GM10248 (cell line): ENCODE results near the gene NSUN2.

Experiments used
- CTCF ChIA-PET: fragments of 300-600 bp; sonication (Branson Sonifier 250); formaldehyde crosslinking; extraction: SDS; loops from one replicate; lab custom pipeline; 2021; ENCODE audit warnings: antibody characterized with exemption; lab: Yijun Ruan, JAX
- POLR2A ChIA-PET: fragments of 350-650 bp; sonication (Branson Sonifier 250); formaldehyde crosslinking; extraction: SDS; loops from one replicate; lab custom pipeline; 2020; ENCODE audit warnings: antibody characterized with exemption; lab: Yijun Ruan, JAX
- DNase-seq: peaks from one replicate; pipeline ENCODE4 v3.0.0; 2012; ENCODE audit errors: extremely low spot score
- TF ChIP-seq, protein P1 (sequence below): IDR thresholded peaks from 2 replicates; pipeline ENCODE4 v1.5.1; 2012; ENCODE audit warnings: mild to moderate bottlenecking, low read depth; ENCODE audit errors: extremely low read depth, missing control alignments, control extremely low read depth

Gene NSUN2

DNA sequence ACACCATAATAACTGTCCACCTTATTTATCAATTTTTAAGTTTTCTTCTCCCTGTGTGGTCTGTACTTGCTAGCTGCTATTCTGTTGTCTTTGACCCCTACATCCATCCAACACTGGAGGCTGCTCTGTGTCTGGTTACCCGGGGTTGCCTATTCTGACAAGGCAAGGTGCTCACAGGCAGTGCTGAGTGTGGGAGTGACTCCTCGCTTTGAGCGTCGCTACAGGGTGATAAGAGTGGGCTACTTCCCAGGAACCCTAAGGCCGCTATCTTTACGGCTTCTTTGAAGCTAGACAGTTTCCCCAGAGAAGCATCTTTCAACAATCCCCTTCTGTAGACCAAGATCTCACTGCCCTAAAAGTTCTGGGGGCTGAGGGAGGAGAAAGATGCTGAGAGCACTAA is 35.3 kb downstream of the NSUN2 start:
- TF ChIP-seq, protein P1, sequence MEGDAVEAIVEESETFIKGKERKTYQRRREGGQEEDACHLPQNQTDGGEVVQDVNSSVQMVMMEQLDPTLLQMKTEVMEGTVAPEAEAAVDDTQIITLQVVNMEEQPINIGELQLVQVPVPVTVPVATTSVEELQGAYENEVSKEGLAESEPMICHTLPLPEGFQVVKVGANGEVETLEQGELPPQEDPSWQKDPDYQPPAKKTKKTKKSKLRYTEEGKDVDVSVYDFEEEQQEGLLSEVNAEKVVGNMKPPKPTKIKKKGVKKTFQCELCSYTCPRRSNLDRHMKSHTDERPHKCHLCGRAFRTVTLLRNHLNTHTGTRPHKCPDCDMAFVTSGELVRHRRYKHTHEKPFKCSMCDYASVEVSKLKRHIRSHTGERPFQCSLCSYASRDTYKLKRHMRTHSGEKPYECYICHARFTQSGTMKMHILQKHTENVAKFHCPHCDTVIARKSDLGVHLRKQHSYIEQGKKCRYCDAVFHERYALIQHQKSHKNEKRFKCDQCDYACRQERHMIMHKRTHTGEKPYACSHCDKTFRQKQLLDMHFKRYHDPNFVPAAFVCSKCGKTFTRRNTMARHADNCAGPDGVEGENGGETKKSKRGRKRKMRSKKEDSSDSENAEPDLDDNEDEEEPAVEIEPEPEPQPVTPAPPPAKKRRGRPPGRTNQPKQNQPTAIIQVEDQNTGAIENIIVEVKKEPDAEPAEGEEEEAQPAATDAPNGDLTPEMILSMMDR, result no peak
- ChIA-PET CTCF (no interaction called here), POLR2A (no interaction called here)
- DNase-seq, result no peak

DNA sequence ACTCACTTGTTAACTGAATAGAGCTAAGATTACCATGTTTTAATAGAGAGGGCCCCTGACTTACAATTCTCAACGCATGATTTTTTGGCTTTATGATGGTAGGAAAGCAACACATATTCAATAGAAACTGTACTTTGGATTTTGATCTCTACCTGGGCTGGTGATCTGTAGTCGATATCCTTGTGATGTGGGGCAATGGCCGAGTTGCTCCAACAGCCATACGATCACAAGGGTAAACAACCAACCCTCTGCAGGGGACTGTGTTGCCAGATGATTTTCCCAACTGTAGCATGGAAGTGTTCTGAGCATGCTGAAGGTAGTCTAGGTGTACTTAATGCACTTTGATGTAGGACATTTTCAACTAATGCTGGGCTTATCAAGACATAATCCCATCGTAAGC is 36.5 kb downstream of the NSUN2 start:
- DNase-seq, result no peak
- TF ChIP-seq, protein P1, result no peak
- ChIA-PET POLR2A (no interaction called here), CTCF (no interaction called here)

DNA sequence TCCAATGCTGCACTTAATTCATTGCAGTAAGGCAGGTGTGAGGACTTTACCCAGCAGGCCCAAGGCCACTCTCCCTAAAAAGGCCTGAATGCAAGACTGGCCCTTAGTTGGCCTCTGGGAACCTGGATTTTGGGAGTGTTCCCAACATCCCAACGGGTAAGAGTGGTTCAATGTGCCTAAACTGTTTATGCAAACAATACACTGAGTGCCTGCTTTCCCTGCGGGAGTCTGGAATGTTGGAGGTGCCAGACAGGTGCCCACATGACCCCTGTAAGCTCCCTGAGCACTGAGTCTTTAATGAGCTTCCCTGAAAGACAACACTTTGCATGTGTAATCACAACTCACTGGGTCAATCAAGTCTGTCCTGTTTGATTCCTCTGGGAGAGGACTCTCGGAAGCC is 37.4 kb downstream of the NSUN2 start:
- CTCF ChIA-PET, result interaction anchor here (1.2 kb wide), 1 partner anchor 23 kb away, joined by 4 read pairs; no protein-coding TSS in a partner anchor
- POLR2A ChIA-PET, result no interaction called here
- DNase-seq, result no peak
- TF ChIP-seq, protein P1, result no peak

DNA sequence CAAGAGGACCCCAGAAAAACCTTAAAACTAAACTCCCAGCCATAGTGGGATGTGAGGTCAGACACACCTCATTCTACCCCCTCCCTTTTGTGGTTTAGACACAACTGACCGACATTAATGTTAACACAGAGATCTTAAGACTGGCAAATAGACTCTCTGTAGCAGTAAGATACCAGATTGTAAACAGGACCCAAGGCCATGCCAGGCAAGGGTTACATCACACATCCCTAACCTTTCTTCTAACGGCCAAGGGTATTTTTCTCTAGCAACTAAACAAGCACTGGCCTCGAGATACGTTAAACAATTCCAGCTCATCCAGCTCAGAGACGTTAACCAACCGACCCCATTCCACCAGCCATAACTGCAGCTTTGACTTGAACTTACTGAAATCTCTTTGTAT is 38.8 kb downstream of the NSUN2 start:
- TF ChIP-seq, protein P1, result no peak
- no peak for DNase-seq
- ChIA-PET CTCF (interaction anchor here (1.2 kb wide), 1 partner anchor 24 kb away, joined by 4 read pairs; no protein-coding TSS in a partner anchor), POLR2A (no interaction called here)

DNA sequence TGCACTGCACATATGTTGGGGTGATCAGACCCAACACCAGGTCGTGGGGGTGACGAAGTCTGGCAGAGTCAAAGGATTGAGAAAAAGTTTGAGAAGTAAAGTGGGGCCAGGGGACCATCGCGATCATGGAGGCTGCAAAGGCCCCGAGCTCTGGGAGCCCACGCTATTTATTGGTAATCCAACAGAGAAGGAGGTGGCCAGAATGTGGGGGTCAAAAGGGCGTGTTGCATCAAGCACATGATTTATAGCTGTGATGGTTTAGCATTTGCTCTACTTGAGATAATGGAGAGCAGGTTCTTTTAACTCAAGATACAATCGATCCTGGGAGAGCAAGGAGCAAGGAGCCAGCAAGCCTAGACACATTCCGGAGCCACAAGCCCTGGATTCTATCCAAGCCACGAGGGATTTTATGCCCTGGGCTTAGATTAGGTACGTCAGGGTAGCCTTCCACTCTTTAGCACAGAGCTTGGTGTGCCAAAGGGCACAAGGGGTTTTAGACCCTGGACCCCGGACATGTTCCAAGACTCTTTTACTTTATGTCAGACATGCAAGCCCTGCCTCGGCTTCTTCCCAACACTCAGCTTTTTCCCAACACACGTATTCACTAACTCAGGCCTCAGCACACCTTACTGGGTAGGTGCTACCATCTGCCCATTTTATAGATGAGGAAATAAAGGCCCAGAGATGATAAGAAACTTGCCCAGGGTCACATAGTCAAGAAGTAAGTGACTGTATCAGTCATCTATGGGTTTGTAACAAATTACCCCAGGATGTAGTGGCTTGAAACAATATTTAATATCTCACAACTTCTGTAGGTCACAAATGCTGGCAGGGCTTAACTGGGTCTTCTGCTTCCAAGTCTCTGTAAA is 39.5 kb downstream of the NSUN2 start:
- DNase-seq, result no peak
- TF ChIP-seq, protein P1, result no peak
- ChIA-PET POLR2A (no interaction called here), CTCF (no interaction called here)

DNA sequence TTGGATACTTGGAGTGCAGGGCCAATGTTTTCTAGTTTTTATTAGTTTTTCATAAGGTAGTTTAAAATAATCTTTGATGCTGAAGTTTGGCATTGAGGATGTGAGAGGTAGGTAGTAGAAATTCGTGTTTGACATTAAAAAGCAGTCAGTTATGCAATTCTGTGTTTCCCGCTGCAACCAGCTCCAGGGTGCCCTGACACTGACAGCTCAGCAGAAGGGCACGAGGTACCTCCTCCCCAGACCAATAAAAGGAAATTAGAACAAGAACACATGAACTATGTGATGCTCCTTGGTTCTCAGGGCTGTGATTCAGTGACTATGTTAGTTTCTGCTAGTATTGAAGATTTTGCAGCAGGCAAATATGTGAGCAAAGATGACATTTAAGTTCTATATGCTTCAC is 40.2 kb downstream of the NSUN2 start:
- no peak for DNase-seq
- TF ChIP-seq, protein P1, result no peak
- ChIA-PET POLR2A (no interaction called here), CTCF (no interaction called here)
